ENCODE results near the gene RFX1. TPM values are rescaled to one million over a fixed set of nuclear protein-coding genes. Genes with fewer than 3 reads are reported as not detected.

RFX1 gene
- total RNA-seq, 1 experiment from 2014 or later: 20.4 TPM

GRCh38 chr19:14006085-14006765 lies at the start of gene RFX1 (continued):
- TF ChIP-seq SOX15 (CRISPR knock-in tag; IDR thresholded peaks at IDR 0.05) (no peak), ETV6 (CRISPR knock-in tag; IDR thresholded peaks at IDR 0.05) (no peak), ATF2 (CRISPR knock-in tag; IDR thresholded peaks at IDR 0.05; ENCODE audit: borderline replicate concordance, low read depth) (no peak), AR (CRISPR knock-in tag; IDR thresholded peaks at IDR 0.05) (no peak), E2F5 (CRISPR knock-in tag; IDR thresholded peaks at IDR 0.05) (peak; percentile 80), ZMAT4 (CRISPR knock-in tag; IDR thresholded peaks at IDR 0.05) (no peak), MAX (CRISPR knock-in tag; IDR thresholded peaks at IDR 0.05) (no peak), USF1 (CRISPR knock-in tag; IDR thresholded peaks at IDR 0.05) (0 out of 2 replicates have a peak, but pooled peaks have one; percentile 10), CTCF (IDR thresholded peaks at IDR 0.05) (no peak), TEAD1 (CRISPR knock-in tag; IDR thresholded peaks at IDR 0.05) (no peak), ZNF219 (CRISPR knock-in tag; IDR thresholded peaks at IDR 0.05; ENCODE audit: borderline replicate concordance) (no peak), RELA (CRISPR knock-in tag; IDR thresholded peaks at IDR 0.05; ENCODE audit: borderline replicate concordance) (no peak), FOXP4 (CRISPR knock-in tag; IDR thresholded peaks at IDR 0.05) (no peak), E2F1 (CRISPR knock-in tag; IDR thresholded peaks at IDR 0.05) (no peak), NR1H2 (CRISPR knock-in tag; IDR thresholded peaks at IDR 0.05) (no peak), TP53 (CRISPR knock-in tag; IDR thresholded peaks at IDR 0.05) (no peak), CBFB (CRISPR knock-in tag; IDR thresholded peaks at IDR 0.05; ENCODE audit: low read depth) (no peak), TEAD4 (CRISPR knock-in tag; IDR thresholded peaks at IDR 0.05) (no peak)
